IMR-90 (cell line): ENCODE results near the gene SUB1. TPM values are rescaled to one million over a fixed set of nuclear protein-coding genes. Genes with fewer than 3 reads are reported as not detected.

Source experiments
- ATAC-seq: fragments of 200-7000 bp; cut with Tn5 transposase; 2 replicates; pipeline ENCODE4 v1.9.1; 2020; ENCODE audit warnings: low read depth, mild to moderate bottlenecking, moderate library complexity
- BruUV-seq: library from RNA; stranded (reverse); fragments of 400-500 nt; replicated peaks from 2 replicates; lab custom pipeline; 2021; lab: Mats Ljungman, UMichigan
- CTCF ChIA-PET: fragments of 300-600 bp; formaldehyde crosslinking; extraction: SDS; loops from one replicate; lab custom pipeline; 2021; ENCODE audit warnings: antibody characterized with exemption; lab: Yijun Ruan, JAX
- POLR2A ChIA-PET: fragments of 300-600 bp; sonication (Branson Sonifier 250); formaldehyde crosslinking; loops from one replicate; lab custom pipeline; 2022; ENCODE audit warnings: antibody characterized with exemption; ENCODE audit not compliant: unreplicated experiment; lab: Charles Lee
- DNase-seq: peaks from one replicate; pipeline ENCODE4 v3.0.0; 2013
- H2AFZ ChIP-seq: replicated peaks from 2 replicates; pipeline ENCODE3; 2013; ENCODE audit warnings: low read length, mild to moderate bottlenecking; ENCODE audit not compliant: poor library complexity
- H2AK5ac ChIP-seq: 2 replicates; pipeline ENCODE4 v1.6.1; 2013; ENCODE audit warnings: low read depth, low read length, inconsistent platforms
- H2AK9ac ChIP-seq: replicated peaks from 2 replicates; pipeline ENCODE3; 2013; ENCODE audit warnings: mild to moderate bottlenecking, low read depth, low read length, moderate library complexity; ENCODE audit not compliant: poor library complexity
- H2BK120ac ChIP-seq: 2 replicates; pipeline ENCODE4 v1.6.1; 2013; ENCODE audit warnings: low read depth, low read length, inconsistent platforms
- H2BK15ac ChIP-seq: 3 replicates; pipeline ENCODE4 v1.6.1; 2013; ENCODE audit warnings: low read depth, low read length, inconsistent platforms
- H2BK20ac ChIP-seq: 2 replicates; pipeline ENCODE4 v1.6.1; 2013; ENCODE audit warnings: low read depth, mild to moderate bottlenecking, inconsistent platforms, low read length, moderate library complexity
- H2BK5ac ChIP-seq: 2 replicates; pipeline ENCODE4 v1.6.1; 2013; ENCODE audit warnings: mild to moderate bottlenecking, low read depth, low read length, inconsistent platforms; ENCODE audit not compliant: poor library complexity, severe bottlenecking
- H3K14ac ChIP-seq: replicated peaks from 2 replicates; pipeline ENCODE4 v1.6.1; 2013; ENCODE audit warnings: low read depth, low read length, inconsistent platforms
- H3K18ac ChIP-seq: 2 replicates; pipeline ENCODE4 v1.6.1; 2013; ENCODE audit warnings: low read depth, low read length, control low read depth
- H3K23ac ChIP-seq: 2 replicates; pipeline ENCODE4 v1.6.1; 2013; ENCODE audit warnings: low read depth, low read length, inconsistent platforms
- H3K27ac ChIP-seq: 2 replicates; pipeline ENCODE4 v1.5.1; 2013; ENCODE audit warnings: mild to moderate bottlenecking, control low read depth, low read length; ENCODE audit not compliant: insufficient read depth
- H3K27me3 ChIP-seq: 2 replicates; pipeline ENCODE4 v1.6.1; 2013; ENCODE audit warnings: low read length; ENCODE audit not compliant: control insufficient read depth, insufficient read depth
- H3K36me3 ChIP-seq: 2 replicates; pipeline ENCODE4 v1.6.1; 2013; ENCODE audit warnings: low read length, mixed read lengths; ENCODE audit not compliant: control insufficient read depth, insufficient read depth
- H3K4ac ChIP-seq: 2 replicates; pipeline ENCODE4 v1.6.1; 2013; ENCODE audit warnings: low read depth, low read length, inconsistent platforms
- H3K4me1 ChIP-seq: 2 replicates; pipeline ENCODE4 v1.6.1; 2013; ENCODE audit warnings: low read length, mixed read lengths; ENCODE audit not compliant: control insufficient read depth, insufficient read depth
- H3K4me2 ChIP-seq: 2 replicates; pipeline ENCODE4 v1.6.1; 2013; ENCODE audit warnings: low read depth, mild to moderate bottlenecking, control low read depth, low read length, moderate library complexity
- H3K4me3 ChIP-seq: 2 replicates; pipeline ENCODE4 v1.5.1; 2013; ENCODE audit warnings: low read depth, mild to moderate bottlenecking, control low read depth, low read length, moderate library complexity; ENCODE audit not compliant: insufficient read depth
- H3K56ac ChIP-seq: 2 replicates; pipeline ENCODE4 v1.6.1; 2013; ENCODE audit warnings: low read length, inconsistent platforms; ENCODE audit not compliant: insufficient read depth; ENCODE audit errors: extremely low read depth
- H3K79me1 ChIP-seq, 2 experiments: 2 replicates each; pipeline ENCODE4 v1.6.1; 2013; ENCODE audit warnings: low read length in 2 of 2, inconsistent platforms in 1 of 2, low read depth in 1 of 2
- H3K9ac ChIP-seq: 2 replicates; pipeline ENCODE4 v1.6.1; 2013; ENCODE audit warnings: low read depth, low read length, control low read depth
- H3K9me1 ChIP-seq: 2 replicates; pipeline ENCODE4 v1.6.1; 2013; ENCODE audit warnings: low read length, inconsistent platforms; ENCODE audit not compliant: insufficient read depth
- H3K9me3 ChIP-seq: 2 replicates; pipeline ENCODE4 v1.6.1; 2013; ENCODE audit warnings: low read length; ENCODE audit not compliant: control insufficient read depth, insufficient read depth
- H4K20me1 ChIP-seq: 2 replicates; pipeline ENCODE4 v1.6.1; 2013; ENCODE audit warnings: low read length, inconsistent platforms; ENCODE audit not compliant: insufficient read depth
- H4K5ac ChIP-seq: 2 replicates; pipeline ENCODE4 v1.6.1; 2013; ENCODE audit warnings: mild to moderate bottlenecking, low read depth, low read length, control low read depth
- H4K8ac ChIP-seq, 2 experiments: 2 replicates each; pipeline ENCODE4 v1.6.1; 2013; ENCODE audit warnings: low read depth in 2 of 2, low read length in 2 of 2, control low read depth in 1 of 2, inconsistent platforms in 1 of 2
- H4K91ac ChIP-seq: 2 replicates; pipeline ENCODE4 v1.6.1; 2013; ENCODE audit warnings: low read depth, low read length, inconsistent platforms; ENCODE audit not compliant: insufficient read depth
- CEBPB ChIP-seq: IDR thresholded peaks from 2 replicates; pipeline ENCODE4 v1.6.1; 2012; ENCODE audit warnings: low read depth, low read length, improper control_type of control experiment
- CTCF ChIP-seq: conservative IDR thresholded peaks from 2 replicates; pipeline ENCODE4 v1.5.1; 2012; ENCODE audit warnings: mild to moderate bottlenecking, low read depth, low read length, improper control_type of control experiment
- RAD21 ChIP-seq: IDR thresholded peaks from 2 replicates; pipeline ENCODE4 v1.6.1; 2012; ENCODE audit warnings: low read length, improper control_type of control experiment
- RFX5 ChIP-seq: IDR thresholded peaks from 2 replicates; pipeline ENCODE4 v1.8.0; 2012; ENCODE audit warnings: low read depth, mild to moderate bottlenecking, low read length, moderate library complexity
- WGBS, 2 experiments: methylation state at CpG; one replicate each; pipeline versions ENCODE4 v1.1.5 to v1.1.7; 2013; ENCODE audit warnings: missing lambda C conversion rate in 2 of 2; ENCODE audit not compliant: insufficient read length in 1 of 2; ENCODE audit errors: extremely low coverage in 2 of 2; 5-methylcytosine and 5-hydroxymethylcytosine counted together
- dilution Hi-C: fragments of 300-500 bp; cut with HindIII; formaldehyde crosslinking; loops from one replicate; pipeline ENCODE4 v1.14.3; 2018; ENCODE audit warnings: low sequenced_read_pairs; ENCODE audit not compliant: unreplicated experiment
- in situ Hi-C: fragments of 300-500 bp; cut with MboI; formaldehyde crosslinking; loops from 3 replicates; pipeline ENCODE4 v1.14.3; 2019; ENCODE audit warnings: low sequenced_read_pairs, inconsistent platforms, mixed read lengths
- intact Hi-C: fragments of 100-400 bp; cut with micrococcal nuclease; formaldehyde crosslinking; loops from 2 replicates; pipeline ENCODE4 v1.10.0; 2022
- polyA plus RNA-seq, 3 experiments: library from polyadenylated mRNA; depleted of rRNA; stranded (reverse); fragments of >200 nt; gene quantifications; 2 replicates each; pipeline ENCODE4 v1.2.3, GENCODE V29; 2012; ENCODE audit warnings: low replicate concordance in 1 of 3
- total RNA-seq: library from RNA; depleted of rRNA; stranded (reverse); fragments of >200 nt; gene quantifications from 2 replicates; pipeline ENCODE4 v1.2.3, GENCODE V29; 2012

Gene SUB1
- total and polyA plus RNA-seq, 2 of the 4 experiments (the other 2 are of a cell fraction) = 19.5 to 155 TPM

GRCh38 chr5:32628049-32628844, 42.9 kb downstream of the SUB1 start:
- 0 out of 2 replicates have a peak, but pooled peaks have one; percentile 1 for TF ChIP-seq RAD21
- TF ChIP-seq CTCF = no peak
- TF ChIP-seq CEBPB = peak; percentile 74
- no peak for TF ChIP-seq RFX5
- dilution Hi-C loops (no loop called here), intact Hi-C loops (loop anchor here (10.0 kb wide), 1 partner anchor 797 kb away; no protein-coding TSS in a partner anchor), in situ Hi-C loops (no loop called here)
- WGBS, 2 experiments = 20% methylated on average over 2 of the region's 8 CpGs; no CpG with 5 or more reads in 1 of the 2 experiments
- Histone ChIP-seq H3K4ac (peak overlapping the region; percentile 52), H4K91ac (peak overlapping the region; percentile 51), H2AFZ (no peak overlapping the region), H3K9me1 (peaks cover 16% of the 10 kb centered on the region), H3K27ac (peak overlapping the region; percentile 56; the same call in 1 of the 2 replicates), H3K27me3 (no peaks in the 10 kb centered on the region), H2BK120ac (peak overlapping the region; percentile 43), H3K36me3 (no peaks in the 10 kb centered on the region), H4K20me1 (no peaks in the 10 kb centered on the region; the same call in 1 of the 2 replicates), H3K4me1 (peaks cover 20% of the 10 kb centered on the region), H2BK20ac (peak overlapping the region; percentile 3; the same call in 1 of the 2 replicates), H3K4me2 (peak overlapping the region; percentile 24; the same call in 1 of the 2 replicates), H2AK5ac (peak overlapping the region; percentile 56; the same call in 1 of the 2 replicates), H2BK5ac (peak overlapping the region; percentile 65), H3K9me3 (no peaks in the 10 kb centered on the region), H3K14ac (no peak overlapping the region), H3K23ac (0 out of 2 replicates have a peak overlapping the region, but pooled peaks have one; percentile 5), H3K18ac (no peak overlapping the region), H2BK15ac (peak overlapping the region; percentile 16; the same call in 1 of the 3 replicates), H2AK9ac (no peak overlapping the region), H4K5ac (no peak overlapping the region; the same call in 1 of the 2 replicates), H3K56ac (peak overlapping the region; percentile 13; the same call in 1 of the 2 replicates), H3K9ac (no peak overlapping the region), H3K79me1 (no peaks in the 10 kb centered on the region), H4K8ac (peak overlapping the region in 1 of 2 experiments; percentile 39; a peak in 2 of 4 replicates), H3K4me3 (no peak overlapping the region)
- DNase-seq = peak; percentile 85
- ChIA-PET POLR2A (no interaction called here), CTCF (interaction anchor here (0.6 kb wide), 1 partner anchor 539 kb away, joined by 3 read pairs; no protein-coding TSS in a partner anchor)
- no TSS peak for BruUV-seq
- ATAC-seq = peak; percentile 68
